ENCODE measurements around the gene SMNDC1.

DNA sequence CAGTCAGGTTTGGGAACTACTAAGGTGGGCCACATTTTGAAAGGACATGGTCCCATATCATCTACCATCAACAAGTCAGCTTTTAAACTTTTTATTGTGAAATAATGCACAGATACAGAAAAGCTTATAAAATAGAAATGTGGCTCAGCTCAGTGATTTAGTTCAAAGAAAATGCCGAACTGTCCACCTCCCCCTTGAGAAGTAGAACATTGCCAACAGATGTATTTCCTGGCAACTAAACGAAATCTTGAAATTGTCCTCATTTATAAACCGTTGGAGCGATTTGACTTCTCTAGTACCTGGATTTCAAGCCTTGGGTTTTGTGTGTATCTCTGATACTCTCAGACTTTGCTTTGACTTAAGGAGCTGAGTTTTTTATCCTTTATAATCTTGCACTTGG lies 32.7 kb upstream of the SMNDC1 start:
- TF ChIP-seq, protein P1, sequence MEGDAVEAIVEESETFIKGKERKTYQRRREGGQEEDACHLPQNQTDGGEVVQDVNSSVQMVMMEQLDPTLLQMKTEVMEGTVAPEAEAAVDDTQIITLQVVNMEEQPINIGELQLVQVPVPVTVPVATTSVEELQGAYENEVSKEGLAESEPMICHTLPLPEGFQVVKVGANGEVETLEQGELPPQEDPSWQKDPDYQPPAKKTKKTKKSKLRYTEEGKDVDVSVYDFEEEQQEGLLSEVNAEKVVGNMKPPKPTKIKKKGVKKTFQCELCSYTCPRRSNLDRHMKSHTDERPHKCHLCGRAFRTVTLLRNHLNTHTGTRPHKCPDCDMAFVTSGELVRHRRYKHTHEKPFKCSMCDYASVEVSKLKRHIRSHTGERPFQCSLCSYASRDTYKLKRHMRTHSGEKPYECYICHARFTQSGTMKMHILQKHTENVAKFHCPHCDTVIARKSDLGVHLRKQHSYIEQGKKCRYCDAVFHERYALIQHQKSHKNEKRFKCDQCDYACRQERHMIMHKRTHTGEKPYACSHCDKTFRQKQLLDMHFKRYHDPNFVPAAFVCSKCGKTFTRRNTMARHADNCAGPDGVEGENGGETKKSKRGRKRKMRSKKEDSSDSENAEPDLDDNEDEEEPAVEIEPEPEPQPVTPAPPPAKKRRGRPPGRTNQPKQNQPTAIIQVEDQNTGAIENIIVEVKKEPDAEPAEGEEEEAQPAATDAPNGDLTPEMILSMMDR (IDR thresholded peaks at IDR 0.05), result no peak
- TF ChIP-seq POLR2A (IDR thresholded peaks at IDR 0.05) (no peak), POLR2AphosphoS5 (IDR thresholded peaks at IDR 0.05) (no peak)
